K562 (cell line): Measurements from ENCODE around the gene NFKBIA. TPM values are rescaled to one million over a fixed set of nuclear protein-coding genes. Genes with fewer than 3 reads are reported as not detected.

Experiments used
- CREBBP ChIP-seq: IDR thresholded peaks from one replicate; pipeline ENCODE4 v1.6.1; 2012; ENCODE audit warnings: low read depth, mild to moderate bottlenecking, control low read depth, inconsistent platforms, low read length
- DDX20 ChIP-seq: fragments of 450-650 bp; IDR thresholded peaks from 2 replicates; pipeline ENCODE4 v1.6.1; 2016; ENCODE audit warnings: missing genetic modification characterization, low read depth, mild to moderate bottlenecking, missing compliant biosample characterization, moderate library complexity
- FOXA1 ChIP-seq: fragments of 450-650 bp; IDR thresholded peaks from 2 replicates; pipeline ENCODE4 v1.6.1; 2016; ENCODE audit warnings: mild to moderate bottlenecking, borderline replicate concordance
- HMGN3 ChIP-seq: IDR thresholded peaks from 2 replicates; pipeline ENCODE4 v1.6.1; 2011; ENCODE audit warnings: borderline replicate concordance, low read depth, mild to moderate bottlenecking, mixed read lengths, low read length; ENCODE audit not compliant: insufficient read length; ENCODE audit errors: extremely low read depth
- MED1 ChIP-seq: sonication (generic); formaldehyde crosslinking; IDR thresholded peaks from 2 replicates; pipeline ENCODE4 v1.8.1; 2023; ENCODE audit warnings: missing genetic modification reagents, borderline replicate concordance
- MEIS2 ChIP-seq: fragments of 450-650 bp; IDR thresholded peaks from 2 replicates; pipeline ENCODE4 v1.6.1; 2014; ENCODE audit warnings: mild to moderate bottlenecking; ENCODE audit not compliant: partially characterized antibody
- NFATC3 ChIP-seq: fragments of 450-650 bp; IDR thresholded peaks from 2 replicates; pipeline ENCODE4 v1.6.1; 2017; ENCODE audit warnings: mild to moderate bottlenecking
- NFYB ChIP-seq: IDR thresholded peaks from 2 replicates; pipeline ENCODE4 v1.6.1; 2011; ENCODE audit warnings: mild to moderate bottlenecking, moderate library complexity; ENCODE audit not compliant: insufficient read length; ENCODE audit errors: extremely low read depth
- POLR2AphosphoS2 ChIP-seq: IDR thresholded peaks from 2 replicates; pipeline ENCODE4 v1.6.1; 2012; ENCODE audit warnings: low read length, improper control_type of control experiment
- RBM22 ChIP-seq: fragments of 200-400 bp; formaldehyde crosslinking; IDR thresholded peaks from 2 replicates; pipeline ENCODE4 v1.6.1; 2018; ENCODE audit warnings: low read length, low read depth; ENCODE audit not compliant: poor library complexity, severe bottlenecking
- RREB1 ChIP-seq: fragments of 250-450 bp; sonication (Bioruptor Pico); IDR thresholded peaks from 2 replicates; pipeline ENCODE4 v1.4.0; 2020
- TEAD4 ChIP-seq, 2 experiments: sonication (generic) in 1 of 2; formaldehyde crosslinking in 1 of 2; IDR thresholded peaks; 2 replicates each; pipeline versions ENCODE4 v1.6.1 to v1.8.0; 2012 to 2022; ENCODE audit warnings: borderline replicate concordance in 1 of 2, inconsistent platforms in 1 of 2, low read length in 1 of 2, mild to moderate bottlenecking in 1 of 2, missing genetic modification reagents in 1 of 2
- ZFPM2 ChIP-seq: fragments of 250-450 bp; sonication (Bioruptor Pico); IDR thresholded peaks from 2 replicates; pipeline ENCODE4 v1.5.1; 2022; ENCODE audit warnings: mild to moderate bottlenecking
- ZNF140 ChIP-seq: fragments of 250-450 bp; sonication (Bioruptor Pico); IDR thresholded peaks from 2 replicates; pipeline ENCODE4 v1.8.0; 2021; ENCODE audit warnings: moderate library complexity, mild to moderate bottlenecking, inconsistent platforms
- ZNF707 ChIP-seq: fragments of 250-450 bp; sonication (Bioruptor Pico); conservative IDR thresholded peaks from 2 replicates; pipeline ENCODE4 v1.8.0; 2022; ENCODE audit warnings: inconsistent platforms, mild to moderate bottlenecking, moderate library complexity
- polyA plus RNA-seq, 8 experiments: library from polyadenylated mRNA; depleted of rRNA in 4 of 8; stranded (reverse) in 5 of 8; unstranded in 3 of 8; fragments of >200 nt; fragmentation: Nextera tagmentation in 2 of 8; fragmentation: Illumina TruSeq in 1 of 8; extraction: Ambion mirVana in 2 of 8; extraction: Trizol in 1 of 8; gene quantifications; 2 replicates each; pipeline versions ENCODE4 v1.2.1 to v1.2.3, GENCODE V29; 2011 to 2014; ENCODE audit warnings: inconsistent platforms in 1 of 8, missing spikeins in 1 of 8
- total RNA-seq, 7 experiments: library from RNA; depleted of rRNA in 6 of 7; stranded (reverse); fragments of >200 nt in 6 of 7; fragmentation: Illumina TruSeq in 2 of 7; extraction: Trizol in 2 of 7; gene quantifications; 2 replicates each; pipeline versions ENCODE4 v1.2.1 to v1.2.3, GENCODE V29; 2011 to 2021; ENCODE audit warnings: low replicate concordance in 1 of 7
- TF ChIP-seq, protein P1 (sequence below): fragments of 450-650 bp; formaldehyde crosslinking; IDR thresholded peaks from 2 replicates; pipeline ENCODE4 v1.4.0; 2020; ENCODE audit warnings: mild to moderate bottlenecking, mixed read lengths
- TF ChIP-seq, protein P2 (sequence below): fragments of 450-650 bp; IDR thresholded peaks from 2 replicates; pipeline ENCODE4 v1.6.1; 2016; ENCODE audit warnings: mild to moderate bottlenecking

Gene NFKBIA
- total and polyA plus RNA-seq, 9 of the 15 experiments (the other 6 are each of a cell fraction or from before 2014, with no cell fraction given) = 6.9 to 31.8 (median 18.2) TPM

GRCh38 chr14:35355981-35356841 is 48.3 kb downstream of the NFKBIA start (continued):
- TF ChIP-seq RREB1 (CRISPR knock-in tag) (no peak), ZNF707 (CRISPR knock-in tag) (no peak), TEAD4 (IDR thresholded peaks at IDR 0.05; ENCODE audit: low read length) (0 out of 2 replicates have a peak, but pooled peaks have one; percentile 17), TEAD4 (CRISPR knock-in tag; IDR thresholded peaks at IDR 0.05; ENCODE audit: borderline replicate concordance) (no peak), HMGN3 (no peak), NFATC3 (no peak), MEIS2 (no peak), RBM22 (no peak), POLR2AphosphoS2 (no peak), DDX20 (tag) (no peak), ZFPM2 (CRISPR knock-in tag) (no peak), MED1 (no peak), NFYB (no peak), ZNF140 (no peak), FOXA1 (no peak), CREBBP (no peak)
- TF ChIP-seq, protein P1, sequence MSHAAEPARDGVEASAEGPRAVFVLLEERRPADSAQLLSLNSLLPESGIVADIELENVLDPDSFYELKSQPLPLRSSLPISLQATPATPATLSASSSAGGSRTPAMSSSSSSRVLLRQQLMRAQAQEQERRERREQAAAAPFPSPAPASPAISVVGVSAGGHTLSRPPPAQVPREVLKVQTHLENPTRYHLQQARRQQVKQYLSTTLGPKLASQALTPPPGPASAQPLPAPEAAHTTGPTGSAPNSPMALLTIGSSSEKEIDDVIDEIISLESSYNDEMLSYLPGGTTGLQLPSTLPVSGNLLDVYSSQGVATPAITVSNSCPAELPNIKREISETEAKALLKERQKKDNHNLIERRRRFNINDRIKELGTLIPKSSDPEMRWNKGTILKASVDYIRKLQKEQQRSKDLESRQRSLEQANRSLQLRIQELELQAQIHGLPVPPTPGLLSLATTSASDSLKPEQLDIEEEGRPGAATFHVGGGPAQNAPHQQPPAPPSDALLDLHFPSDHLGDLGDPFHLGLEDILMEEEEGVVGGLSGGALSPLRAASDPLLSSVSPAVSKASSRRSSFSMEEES (CRISPR knock-in tag) = no peak
- TF ChIP-seq, protein P2, sequence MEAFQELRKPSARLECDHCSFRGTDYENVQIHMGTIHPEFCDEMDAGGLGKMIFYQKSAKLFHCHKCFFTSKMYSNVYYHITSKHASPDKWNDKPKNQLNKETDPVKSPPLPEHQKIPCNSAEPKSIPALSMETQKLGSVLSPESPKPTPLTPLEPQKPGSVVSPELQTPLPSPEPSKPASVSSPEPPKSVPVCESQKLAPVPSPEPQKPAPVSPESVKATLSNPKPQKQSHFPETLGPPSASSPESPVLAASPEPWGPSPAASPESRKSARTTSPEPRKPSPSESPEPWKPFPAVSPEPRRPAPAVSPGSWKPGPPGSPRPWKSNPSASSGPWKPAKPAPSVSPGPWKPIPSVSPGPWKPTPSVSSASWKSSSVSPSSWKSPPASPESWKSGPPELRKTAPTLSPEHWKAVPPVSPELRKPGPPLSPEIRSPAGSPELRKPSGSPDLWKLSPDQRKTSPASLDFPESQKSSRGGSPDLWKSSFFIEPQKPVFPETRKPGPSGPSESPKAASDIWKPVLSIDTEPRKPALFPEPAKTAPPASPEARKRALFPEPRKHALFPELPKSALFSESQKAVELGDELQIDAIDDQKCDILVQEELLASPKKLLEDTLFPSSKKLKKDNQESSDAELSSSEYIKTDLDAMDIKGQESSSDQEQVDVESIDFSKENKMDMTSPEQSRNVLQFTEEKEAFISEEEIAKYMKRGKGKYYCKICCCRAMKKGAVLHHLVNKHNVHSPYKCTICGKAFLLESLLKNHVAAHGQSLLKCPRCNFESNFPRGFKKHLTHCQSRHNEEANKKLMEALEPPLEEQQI = no peak
